Cardiac septum (tissue), 1 donor: ENCODE results near the gene GATB. TPM values are rescaled to one million over a fixed set of nuclear protein-coding genes. Genes with fewer than 3 reads are reported as not detected.

Experiments
- DNase-seq: peaks from one replicate; pipeline ENCODE4 v3.0.0-alpha.2; 2020; ENCODE audit warnings: low spot score
- intact Hi-C: fragments of 100-400 bp; cut with DNase I; formaldehyde crosslinking; loops from one replicate; pipeline ENCODE4 v1.14.0; 2022
- total RNA-seq: library from RNA; stranded (reverse); fragmentation: NEBNext Ultra II Directional; extraction: Animal tissue kit (Norgen Biotek cat#: 25700); gene quantifications from one replicate; pipeline ENCODE4 v1.2.1, GENCODE V29; 2021
- donor health status: DM: no; HTN: no; CAD: no.

Gene GATB
- total RNA-seq, 1 donor from 2014 or later: 75.1 TPM

GRCh38 chr4:151666501-151666900, 94.3 kb downstream of the GATB start:
- intact Hi-C loops: loop anchor here (5.0 kb wide), 2 partner anchors 141 to 371 kb away; no protein-coding TSS in a partner anchor
- no peak for DNase-seq

GRCh38 chr4:151665785-151666127, 95.1 kb downstream of the GATB start:
- intact Hi-C loops: loop anchor here (5.0 kb wide), 2 partner anchors 142 to 372 kb away; no protein-coding TSS in a partner anchor
- DNase-seq: no peak

- DNase-seq: no peak
- intact Hi-C loops: loop anchor here (5.0 kb wide), 2 partner anchors 142 to 372 kb away; no protein-coding TSS in a partner anchor
Measured at GRCh38 chr4:151665022-151665784, 95.6 kb downstream of the GATB start.

- DNase-seq: no peak
- intact Hi-C loops: no loop called here
Measured at GRCh38 chr4:151664289-151664688, 96.5 kb downstream of the GATB start.

GRCh38 chr4:151663109-151663508, 97.7 kb downstream of the GATB start:
- DNase-seq: no peak
- intact Hi-C loops: no loop called here

- no peak for DNase-seq
- intact Hi-C loops: no loop called here
Measured at GRCh38 chr4:151661873-151662272, 98.9 kb downstream of the GATB start.

- intact Hi-C loops: no loop called here
- no peak for DNase-seq
Measured at GRCh38 chr4:151660676-151661075, 100.1 kb downstream of the GATB start.

- intact Hi-C loops: no loop called here
- no peak for DNase-seq
Measured at GRCh38 chr4:151659601-151660364, 101.0 kb downstream of the GATB start.

GRCh38 chr4:151658959-151659600, 101.7 kb downstream of the GATB start:
- DNase-seq: no peak
- intact Hi-C loops: no loop called here

GRCh38 chr4:151657896-151658295, 102.9 kb downstream of the GATB start:
- no peak for DNase-seq
- intact Hi-C loops: no loop called here

- no peak for DNase-seq
- intact Hi-C loops: no loop called here
Measured at GRCh38 chr4:151656058-151656457, 104.7 kb downstream of the GATB start.

GRCh38 chr4:151653548-151653918, 107.3 kb downstream of the GATB start:
- no peak for DNase-seq
- intact Hi-C loops: no loop called here

GRCh38 chr4:151652841-151653547, 107.8 kb downstream of the GATB start:
- no peak for DNase-seq
- intact Hi-C loops: no loop called here

- DNase-seq: no peak
- intact Hi-C loops: no loop called here
Measured at GRCh38 chr4:151651496-151651895, 109.3 kb downstream of the GATB start.

- no peak for DNase-seq
- intact Hi-C loops: no loop called here
Measured at GRCh38 chr4:151649479-151649878, 111.3 kb downstream of the GATB start.

GRCh38 chr4:151646322-151646721, 114.5 kb downstream of the GATB start:
- DNase-seq: no peak
- intact Hi-C loops: no loop called here

GRCh38 chr4:151644622-151645021, 116.2 kb downstream of the GATB start:
- no peak for DNase-seq
- intact Hi-C loops: no loop called here

- intact Hi-C loops: no loop called here
- no peak for DNase-seq
Measured at GRCh38 chr4:151643564-151643963, 117.2 kb downstream of the GATB start.

- intact Hi-C loops: no loop called here
- DNase-seq: no peak
Measured at GRCh38 chr4:151641983-151642382, 118.8 kb downstream of the GATB start.

- DNase-seq: no peak
Measured at GRCh38 chr4:151641167-151641566, 119.6 kb downstream of the GATB start.

More at GRCh38 chr4:151641167-151641566, 119.6 kb downstream of the GATB start:
- intact Hi-C loops: no loop called here
